ENCODE results near the gene ZNF655. TPM values are rescaled to one million over a fixed set of nuclear protein-coding genes. Genes with fewer than 3 reads are reported as not detected.

Gene ZNF655
- total and polyA plus RNA-seq, 5 donors from 2014 or later: 89.9 to 148 (median 97.7) TPM

DNA sequence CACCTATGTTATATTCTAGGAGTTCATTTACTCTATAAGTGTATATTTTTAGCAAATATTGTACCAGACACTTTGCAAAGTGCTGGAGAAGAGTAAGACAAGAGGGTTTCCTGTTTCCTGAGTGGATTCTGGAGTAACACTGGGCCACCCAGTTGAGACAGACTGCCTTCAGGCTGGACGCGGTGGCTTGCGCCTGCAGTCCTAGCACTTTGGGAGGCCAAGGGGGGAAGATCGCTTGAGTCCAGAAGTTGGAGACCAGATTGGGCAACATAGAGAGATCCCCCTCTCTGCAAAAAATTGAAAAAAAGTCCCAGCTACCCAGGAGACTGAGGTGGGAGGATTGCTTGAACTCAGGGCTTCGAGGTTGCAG, 57.5 kb downstream of the ZNF655 start:
- Histone ChIP-seq H3K27ac (ENCODE audit: insufficient read depth, low read length, poor library complexity, severe bottlenecking) (no peak overlapping the region), H3K27me3 (ENCODE audit: control insufficient read depth, insufficient read depth, low read length) (no peaks in the 10 kb centered on the region), H3K9me3 (ENCODE audit: control insufficient read depth in 2 of 2, low read length in 2 of 2) (no peaks in the 10 kb centered on the region), H3K4me1 (ENCODE audit: control insufficient read depth, insufficient read depth, low read length, poor library complexity, severe bottlenecking) (peaks cover 21% of the 10 kb centered on the region), H3K36me3 (ENCODE audit: control insufficient read depth, insufficient read depth, low read length) (peaks cover 24% of the 10 kb centered on the region), H3K4me3 (ENCODE audit: low read depth, low read length) (peak overlapping the region; percentile 92)
- Mint-ChIP-seq H3K4me1 (peaks cover 11 to 43% (median 33%) of the 10 kb centered on the region in 4 donors), H3K9me3 (peaks cover 0 to 2% (median 0%) of the 10 kb centered on the region in 7 donors), H3K36me3 (peaks cover 23% of the 10 kb centered on the region), H3K4me3 (peak overlapping the region; percentile 94 to 99 (median 98)), H3K27me3 (peaks cover 7% of the 10 kb centered on the region), H3K27ac (peak overlapping the region in 2 of 3 donors; percentile 97 to 99)
- ATAC-seq (ENCODE audit: low read depth in 2 of 2): no peak
- DNase-seq: no peak

DNA sequence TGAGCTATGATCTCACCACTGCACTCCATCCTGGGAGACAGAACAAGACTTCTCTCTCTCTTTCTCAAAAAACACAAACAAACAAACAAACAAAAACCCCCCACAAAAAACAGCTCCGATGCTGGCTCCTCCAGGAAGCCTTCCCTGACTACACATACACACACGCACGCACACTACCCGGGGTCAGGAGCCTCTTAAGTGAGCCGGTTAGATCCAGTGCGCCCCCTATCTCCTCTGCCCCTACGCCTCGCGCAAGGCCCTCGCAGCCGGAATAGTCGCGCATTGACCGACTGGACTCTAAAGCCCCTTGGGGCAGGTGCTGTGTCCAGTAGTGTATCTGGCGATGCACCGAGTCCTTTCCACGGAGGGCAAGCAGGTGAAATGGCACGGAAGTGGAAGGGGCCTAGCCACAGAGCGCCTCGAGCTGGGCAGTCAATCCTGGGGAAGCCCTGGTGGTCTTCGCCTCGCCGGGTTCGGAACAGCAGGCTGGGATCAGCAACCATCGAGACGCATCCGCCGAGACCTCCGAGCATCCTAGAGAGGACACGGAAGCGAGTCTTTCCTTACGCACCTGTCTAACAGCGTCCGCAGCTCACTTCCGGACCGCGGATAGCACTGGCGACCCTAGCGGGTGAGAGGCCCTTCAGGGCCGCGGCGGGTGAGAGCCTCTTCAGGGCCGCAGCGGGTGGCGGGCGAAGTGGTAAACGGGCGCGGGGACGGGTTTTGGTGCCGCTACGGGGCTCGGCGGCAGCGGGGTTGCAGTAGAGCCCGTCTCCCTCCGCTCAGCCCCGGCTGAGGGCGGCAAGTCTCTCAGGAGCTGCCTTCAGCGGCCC, 58.1 kb downstream of the ZNF655 start, which contains the start of gene ZSCAN25:
Gene ZSCAN25, plus strand, starts transcription at position 588 of the 833 bp plus-strand sequence. CDS start 2,661 bp downstream, outside the sequence.
- no peaks in the 10 kb centered on the region for H3K9me3 ChIP-seq (ENCODE audit: control insufficient read depth in 2 of 2, low read length in 2 of 2)
- ATAC-seq (ENCODE audit: low read depth in 2 of 2): peak; percentile 99
- Mint-ChIP-seq H3K27ac (peak within 1 kb of the TSS; percentile 97 to 99 (median 98)), H3K36me3 (peaks cover 27% of the 10 kb centered on the region), H3K9me3 (peaks cover 0 to 2% (median 0%) of the 10 kb centered on the region in 7 donors), H3K27me3 (peaks cover 6% of the 10 kb centered on the region), H3K4me1 (peaks cover 11 to 49% (median 34%) of the 10 kb centered on the region in 4 donors), H3K4me3 (peak within 1 kb of the TSS; percentile 94 to 99 (median 98))
- peaks cover 30% of the 10 kb centered on the region for H3K36me3 ChIP-seq (ENCODE audit: control insufficient read depth, insufficient read depth, low read length)
- H3K27ac ChIP-seq (ENCODE audit: insufficient read depth, low read length, poor library complexity, severe bottlenecking): peak within 1 kb of the TSS; percentile 86
- DNase-seq: peak; percentile 80 to 95 (median 86)
- H3K4me1 ChIP-seq (ENCODE audit: control insufficient read depth, insufficient read depth, low read length, poor library complexity, severe bottlenecking): peaks cover 21% of the 10 kb centered on the region
- H3K27me3 ChIP-seq (ENCODE audit: control insufficient read depth, insufficient read depth, low read length): no peaks in the 10 kb centered on the region
- H3K4me3 ChIP-seq (ENCODE audit: low read depth, low read length): peak within 1 kb of the TSS; percentile 92

DNA sequence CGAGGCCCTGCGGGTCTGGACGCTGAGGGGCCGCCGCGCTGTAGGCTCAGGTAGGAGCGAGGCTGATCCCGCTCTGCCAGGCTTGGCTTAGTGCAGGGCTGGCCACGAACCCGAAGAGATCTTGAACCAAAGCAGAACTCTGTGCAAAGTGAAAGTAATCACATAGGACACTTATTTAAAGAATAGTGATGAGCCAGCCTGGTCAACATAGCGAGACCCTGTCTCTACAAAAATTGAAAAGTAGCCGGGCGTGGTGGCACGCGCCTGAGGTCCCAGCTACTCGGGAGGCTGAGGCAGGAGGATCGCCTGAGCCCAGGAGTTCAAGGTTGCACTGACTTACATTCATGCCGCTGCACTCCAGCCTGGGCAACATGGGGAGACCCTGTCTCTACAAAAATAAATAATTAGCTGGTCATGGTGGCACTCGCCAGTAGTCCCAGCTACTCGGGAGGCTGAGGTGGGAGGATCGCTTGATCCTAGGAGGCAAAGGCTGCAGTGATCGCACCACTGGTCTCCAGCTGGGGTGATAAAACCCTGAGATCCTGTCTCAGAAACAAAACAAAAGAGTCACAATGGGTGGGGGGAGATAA, 58.8 kb downstream of the ZNF655 start:
- Histone ChIP-seq H3K4me3 (ENCODE audit: low read depth, low read length) (peak overlapping the region; percentile 85), H3K36me3 (ENCODE audit: control insufficient read depth, insufficient read depth, low read length) (peaks cover 37% of the 10 kb centered on the region), H3K27ac (ENCODE audit: insufficient read depth, low read length, poor library complexity, severe bottlenecking) (peak overlapping the region; percentile 86), H3K27me3 (ENCODE audit: control insufficient read depth, insufficient read depth, low read length) (no peaks in the 10 kb centered on the region), H3K4me1 (ENCODE audit: control insufficient read depth, insufficient read depth, low read length, poor library complexity, severe bottlenecking) (peaks cover 21% of the 10 kb centered on the region), H3K9me3 (ENCODE audit: control insufficient read depth in 2 of 2, low read length in 2 of 2) (no peaks in the 10 kb centered on the region)
- peak overlapping the region; percentile 94 to 99 (median 98) for H3K4me3 Mint-ChIP-seq
- peaks cover 29% of the 10 kb centered on the region for H3K36me3 Mint-ChIP-seq
- no peaks in the 10 kb centered on the region for H3K27me3 Mint-ChIP-seq
- peaks cover 11 to 54% (median 35%) of the 10 kb centered on the region in 4 donors for H3K4me1 Mint-ChIP-seq
- H3K27ac Mint-ChIP-seq: peak overlapping the region; percentile 97 to 99 (median 98)
- H3K9me3 Mint-ChIP-seq: peaks cover 0 to 2% (median 0%) of the 10 kb centered on the region in 7 donors
- no peak for ATAC-seq (ENCODE audit: low read depth in 2 of 2)
- DNase-seq: no peak

DNA sequence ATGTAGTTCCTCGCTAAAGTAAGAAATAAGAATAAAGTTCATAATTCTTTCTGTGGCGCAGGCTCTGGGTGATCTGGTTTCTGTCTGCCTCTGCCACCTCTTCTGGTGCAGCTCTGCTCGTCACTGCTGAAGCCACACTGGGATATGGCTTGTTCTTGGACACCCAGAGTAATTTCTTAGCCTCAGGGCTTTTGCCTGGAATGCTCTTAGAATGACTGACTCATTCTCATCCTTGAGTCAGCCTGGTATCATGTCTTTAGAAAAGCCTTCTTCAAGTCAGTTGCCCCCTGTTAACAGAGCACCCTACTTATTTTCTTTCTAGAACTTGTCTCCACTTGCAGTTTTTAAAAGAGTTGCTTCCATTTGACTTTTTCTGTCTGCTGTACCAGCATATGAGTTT, 60.3 kb downstream of the ZNF655 start:
- Histone ChIP-seq H3K27ac (ENCODE audit: insufficient read depth, low read length, poor library complexity, severe bottlenecking) (peak overlapping the region; percentile 16), H3K36me3 (ENCODE audit: control insufficient read depth, insufficient read depth, low read length) (peaks cover 47% of the 10 kb centered on the region), H3K9me3 (ENCODE audit: control insufficient read depth in 2 of 2, low read length in 2 of 2) (no peaks in the 10 kb centered on the region), H3K4me3 (ENCODE audit: low read depth, low read length) (no peak overlapping the region), H3K4me1 (ENCODE audit: control insufficient read depth, insufficient read depth, low read length, poor library complexity, severe bottlenecking) (peaks cover 30% of the 10 kb centered on the region), H3K27me3 (ENCODE audit: control insufficient read depth, insufficient read depth, low read length) (no peaks in the 10 kb centered on the region)
- H3K27me3 Mint-ChIP-seq: no peaks in the 10 kb centered on the region
- peaks cover 0 to 2% (median 0%) of the 10 kb centered on the region in 7 donors for H3K9me3 Mint-ChIP-seq
- H3K4me1 Mint-ChIP-seq: peaks cover 18 to 67% (median 47%) of the 10 kb centered on the region in 4 donors
- H3K4me3 Mint-ChIP-seq: peak overlapping the region; percentile 89 to 98 (median 96)
- peaks cover 39% of the 10 kb centered on the region for H3K36me3 Mint-ChIP-seq
- no peak for DNase-seq
- ATAC-seq (ENCODE audit: low read depth in 2 of 2): no peak
- H3K27ac Mint-ChIP-seq: peak overlapping the region; percentile 72 to 97 (median 95)

DNA sequence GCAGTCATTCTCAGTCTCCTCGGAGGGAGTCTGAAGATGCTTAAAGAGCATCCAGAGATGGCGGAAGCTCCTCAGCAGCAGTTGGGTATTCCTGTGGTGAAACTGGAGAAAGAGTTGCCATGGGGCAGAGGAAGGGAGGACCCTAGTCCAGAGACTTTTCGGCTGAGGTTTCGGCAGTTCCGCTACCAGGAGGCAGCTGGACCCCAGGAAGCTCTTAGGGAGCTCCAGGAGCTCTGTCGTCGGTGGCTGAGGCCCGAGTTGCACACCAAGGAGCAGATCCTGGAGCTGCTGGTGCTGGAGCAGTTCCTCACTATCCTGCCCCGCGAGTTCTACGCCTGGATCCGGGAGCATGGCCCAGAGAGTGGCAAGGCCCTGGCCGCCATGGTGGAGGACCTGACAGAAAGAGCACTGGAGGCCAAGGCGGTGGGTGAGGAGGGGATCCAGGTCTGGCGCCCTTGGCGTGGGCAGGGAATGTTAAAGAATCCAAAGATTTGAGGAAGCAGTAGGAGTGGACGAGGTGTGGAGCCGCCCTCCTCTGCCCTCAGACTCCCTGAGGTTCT, 61.2 kb downstream of the ZNF655 start:
- Mint-ChIP-seq H3K36me3 (peaks cover 45% of the 10 kb centered on the region), H3K27ac (peak overlapping the region in 2 of 3 donors; percentile 53 to 97), H3K9me3 (peaks cover 0 to 2% (median 0%) of the 10 kb centered on the region in 7 donors), H3K27me3 (no peaks in the 10 kb centered on the region), H3K4me3 (peak overlapping the region in 1 of 4 donors; percentile 94), H3K4me1 (peaks cover 24 to 76% (median 57%) of the 10 kb centered on the region in 4 donors)
- Histone ChIP-seq H3K27ac (ENCODE audit: insufficient read depth, low read length, poor library complexity, severe bottlenecking) (no peak overlapping the region), H3K4me1 (ENCODE audit: control insufficient read depth, insufficient read depth, low read length, poor library complexity, severe bottlenecking) (peaks cover 39% of the 10 kb centered on the region), H3K4me3 (ENCODE audit: low read depth, low read length) (no peak overlapping the region), H3K9me3 (ENCODE audit: control insufficient read depth in 2 of 2, low read length in 2 of 2) (no peaks in the 10 kb centered on the region), H3K36me3 (ENCODE audit: control insufficient read depth, insufficient read depth, low read length) (peaks cover 47% of the 10 kb centered on the region), H3K27me3 (ENCODE audit: control insufficient read depth, insufficient read depth, low read length) (no peaks in the 10 kb centered on the region)
- ATAC-seq (ENCODE audit: low read depth in 2 of 2) (no peak), DNase-seq (no peak)

DNA sequence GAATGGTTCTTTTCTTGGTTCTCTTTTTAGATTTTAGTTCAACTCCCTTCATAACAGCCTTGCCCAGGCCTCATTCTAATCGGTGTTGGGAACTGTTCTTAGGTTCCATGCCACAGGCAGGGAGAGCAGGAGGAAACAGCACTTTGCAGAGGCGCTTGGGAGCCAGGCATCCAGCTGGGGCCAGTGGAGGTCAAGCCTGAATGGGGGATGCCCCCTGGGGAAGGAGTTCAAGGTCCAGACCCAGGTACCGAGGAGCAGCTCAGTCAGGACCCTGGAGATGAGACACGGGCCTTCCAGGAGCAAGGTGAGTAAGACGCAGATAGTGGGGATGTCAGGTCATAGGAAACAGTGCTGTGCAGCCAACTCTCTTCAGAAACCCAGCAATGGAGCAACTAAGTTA, 62.8 kb downstream of the ZNF655 start:
- ATAC-seq (ENCODE audit: low read depth in 2 of 2): no peak
- peak overlapping the region in 1 of 4 donors; percentile 40 for H3K4me3 Mint-ChIP-seq
- peaks cover 47% of the 10 kb centered on the region for H3K4me1 ChIP-seq (ENCODE audit: control insufficient read depth, insufficient read depth, low read length, poor library complexity, severe bottlenecking)
- H3K36me3 Mint-ChIP-seq: peaks cover 57% of the 10 kb centered on the region
- H3K36me3 ChIP-seq (ENCODE audit: control insufficient read depth, insufficient read depth, low read length): peaks cover 58% of the 10 kb centered on the region
- H3K27me3 ChIP-seq (ENCODE audit: control insufficient read depth, insufficient read depth, low read length): no peaks in the 10 kb centered on the region
- peaks cover 24 to 81% (median 65%) of the 10 kb centered on the region in 4 donors for H3K4me1 Mint-ChIP-seq
- H3K9me3 Mint-ChIP-seq: no peaks in the 10 kb centered on the region
- DNase-seq: no peak
- H3K27ac ChIP-seq (ENCODE audit: insufficient read depth, low read length, poor library complexity, severe bottlenecking): no peak overlapping the region
- H3K4me3 ChIP-seq (ENCODE audit: low read depth, low read length): no peak overlapping the region
- H3K27me3 Mint-ChIP-seq: no peaks in the 10 kb centered on the region
- no peaks in the 10 kb centered on the region for H3K9me3 ChIP-seq (ENCODE audit: control insufficient read depth in 2 of 2, low read length in 2 of 2)
- H3K27ac Mint-ChIP-seq: peak overlapping the region in 2 of 3 donors; percentile 20 to 81

DNA sequence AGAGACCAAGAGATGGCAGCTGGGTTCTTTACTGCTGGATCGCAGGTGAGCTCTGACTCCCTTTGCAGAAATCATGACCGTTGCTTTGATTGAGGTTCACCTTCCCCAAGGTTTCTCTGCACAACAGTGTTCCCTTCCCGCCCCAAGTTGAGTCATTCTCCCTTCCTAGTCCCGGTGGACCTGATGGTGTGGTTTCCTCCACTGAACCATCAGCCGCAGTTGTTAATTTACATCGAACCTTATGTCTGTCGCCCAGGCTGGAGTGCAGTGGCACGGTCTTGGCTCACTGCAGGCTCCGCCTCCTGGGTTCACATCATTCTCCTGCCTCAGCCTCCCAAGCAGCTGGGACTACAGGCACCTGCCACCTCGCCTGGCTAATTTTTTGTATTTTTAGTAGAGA, 64.2 kb downstream of the ZNF655 start:
- Mint-ChIP-seq H3K9me3 (no peaks in the 10 kb centered on the region), H3K27ac (peak overlapping the region; percentile 65 to 99 (median 98)), H3K4me1 (peaks cover 24 to 70% (median 62%) of the 10 kb centered on the region in 4 donors), H3K27me3 (no peaks in the 10 kb centered on the region), H3K4me3 (peak overlapping the region in 2 of 4 donors; percentile 26 to 38), H3K36me3 (peaks cover 65% of the 10 kb centered on the region)
- H3K36me3 ChIP-seq (ENCODE audit: control insufficient read depth, insufficient read depth, low read length): peaks cover 71% of the 10 kb centered on the region
- H3K4me3 ChIP-seq (ENCODE audit: low read depth, low read length): no peak overlapping the region
- no peaks in the 10 kb centered on the region for H3K27me3 ChIP-seq (ENCODE audit: control insufficient read depth, insufficient read depth, low read length)
- DNase-seq (no peak), ATAC-seq (ENCODE audit: low read depth in 2 of 2) (no peak)
- H3K4me1 ChIP-seq (ENCODE audit: control insufficient read depth, insufficient read depth, low read length, poor library complexity, severe bottlenecking): peaks cover 37% of the 10 kb centered on the region
- no peaks in the 10 kb centered on the region for H3K9me3 ChIP-seq (ENCODE audit: control insufficient read depth in 2 of 2, low read length in 2 of 2)
- H3K27ac ChIP-seq (ENCODE audit: insufficient read depth, low read length, poor library complexity, severe bottlenecking): peak overlapping the region; percentile 90

Data from CD4-positive, CD25-positive, alpha-beta regulatory T cell (primary cell).